Endothelial cell of umbilical vein (primary cell): Measurements from ENCODE around the gene LGALS7. TPM values are rescaled to one million over a fixed set of nuclear protein-coding genes. Genes with fewer than 3 reads are reported as not detected.
"Not testable (repeated sequence)": the region's sequence is repeated elsewhere in the genome, so short reads cannot be mapped to it uniquely, and the experiment has no call there.

ENCODE experiments used
- BruUV-seq: library from RNA; stranded (reverse); fragments of 400-500 nt; replicated peaks from 2 replicates; lab custom pipeline; 2021; lab: Mats Ljungman, UMichigan
- CTCF ChIA-PET: fragments of 300-600, 350-600 bp; sonication (Branson Sonifier 250); formaldehyde crosslinking; loops from one replicate; lab custom pipeline; 2021; ENCODE audit warnings: antibody characterized with exemption, inconsistent platforms; lab: Charles Lee
- POLR2A ChIA-PET: fragments of 300-600, 350-600 bp; sonication (Branson Sonifier 250); formaldehyde crosslinking; loops from one replicate; lab custom pipeline; 2021; ENCODE audit warnings: antibody characterized with exemption, inconsistent platforms; lab: Charles Lee
- DNase-seq: peaks from one replicate; pipeline ENCODE4 v3.0.0-alpha.2; 2011; ENCODE audit warnings: low read depth, low spot score
- FAIRE-seq: peaks from 2 replicates; lab custom pipeline; 2011; peaks lifted over from hg19 to GRCh38; lab: Jason Lieb, UNC
- H2AFZ ChIP-seq: 2 replicates; pipeline ENCODE4 v1.6.0; 2012; ENCODE audit warnings: low read depth, low read length, control low read depth, inconsistent platforms
- H3K27ac ChIP-seq: 2 replicates; pipeline ENCODE4 v1.5.1; 2011; ENCODE audit warnings: low read depth, mild to moderate bottlenecking, control low read depth, low read length, moderate library complexity; ENCODE audit not compliant: insufficient read depth
- H3K27me3 ChIP-seq, 2 experiments: 2 replicates each; pipeline versions ENCODE4 v1.6.0 to v1.6.1; 2011; ENCODE audit warnings: low read length in 2 of 2, mixed read lengths in 1 of 2; ENCODE audit not compliant: control insufficient read depth in 2 of 2, insufficient read depth in 2 of 2
- H3K36me3 ChIP-seq, 2 experiments: 2 replicates in 1 of 2; 3 replicates in 1 of 2; pipeline ENCODE4 v1.5.1; 2011; ENCODE audit warnings: low read length in 2 of 2, mild to moderate bottlenecking in 1 of 2, moderate library complexity in 1 of 2; ENCODE audit not compliant: control insufficient read depth in 2 of 2, insufficient read depth in 2 of 2; ENCODE audit errors: extremely low read depth in 1 of 2
- H3K4me1 ChIP-seq: 3 replicates; pipeline ENCODE4 v1.5.1; 2011; ENCODE audit warnings: mild to moderate bottlenecking, low read length; ENCODE audit not compliant: control insufficient read depth, insufficient read depth; ENCODE audit errors: extremely low read depth
- H3K4me2 ChIP-seq: 2 replicates; pipeline ENCODE4 v1.6.1; 2011; ENCODE audit warnings: low read length, control low read depth, mixed read lengths; ENCODE audit not compliant: insufficient read depth
- H3K4me3 ChIP-seq, 3 experiments: fragments of 200-600 bp in 1 of 3; sonication (generic), shearing (Covaris generic) in 1 of 3; replicated peaks in 1 of 3; 2 replicates each; pipeline ENCODE4 v1.5.1; 2011 to 2016; ENCODE audit warnings: control low read depth in 3 of 3, low read length in 3 of 3, mild to moderate bottlenecking in 2 of 3, inconsistent platforms in 1 of 3, low read depth in 1 of 3, moderate library complexity in 1 of 3; ENCODE audit not compliant: insufficient read depth in 1 of 3
- H3K79me2 ChIP-seq: 2 replicates; pipeline ENCODE4 v1.6.0; 2012; ENCODE audit warnings: low read length, inconsistent platforms; ENCODE audit not compliant: control insufficient read depth, insufficient read depth
- H3K9ac ChIP-seq: replicated peaks from 2 replicates; pipeline ENCODE3; 2011; ENCODE audit warnings: low read length, control low read depth; ENCODE audit not compliant: insufficient read depth; ENCODE audit errors: extremely low read depth
- H3K9me1 ChIP-seq: replicated peaks from 3 replicates; pipeline ENCODE4 v1.6.0; 2011; ENCODE audit warnings: mild to moderate bottlenecking, low read length; ENCODE audit not compliant: control insufficient read depth, insufficient read depth; ENCODE audit errors: extremely low read depth
- H3K9me3 ChIP-seq: replicated peaks from 2 replicates; pipeline ENCODE4 v1.5.1; 2012; ENCODE audit warnings: low read length, inconsistent platforms; ENCODE audit not compliant: control insufficient read depth, insufficient read depth
- H4K20me1 ChIP-seq: replicated peaks from 2 replicates; pipeline ENCODE3; 2011; ENCODE audit warnings: mild to moderate bottlenecking, low read length; ENCODE audit not compliant: control insufficient read depth, insufficient read depth; ENCODE audit errors: extremely low read depth
- EZH2 ChIP-seq: IDR thresholded peaks from 2 replicates; pipeline ENCODE4 v1.6.1; 2012; ENCODE audit warnings: borderline replicate concordance, low read depth, mild to moderate bottlenecking, moderate library complexity, low read length, inconsistent platforms; ENCODE audit not compliant: severe bottlenecking
- FOS ChIP-seq: IDR thresholded peaks from 2 replicates; pipeline ENCODE4 v1.6.1; 2011; ENCODE audit warnings: mild to moderate bottlenecking, low read length, moderate library complexity, borderline replicate concordance; ENCODE audit not compliant: insufficient read depth
- JUN ChIP-seq: IDR thresholded peaks from 2 replicates; pipeline ENCODE4 v1.6.1; 2011; ENCODE audit warnings: borderline replicate concordance, low read depth; ENCODE audit not compliant: insufficient read length, insufficient read depth
- MYC ChIP-seq: IDR thresholded peaks from one replicate; pipeline ENCODE4 v1.6.1; 2011; ENCODE audit warnings: mild to moderate bottlenecking, low read depth, low read length
- POLR2AphosphoS5 ChIP-seq: IDR thresholded peaks from 2 replicates; pipeline ENCODE4 v1.6.1; 2012; ENCODE audit warnings: low read depth, mild to moderate bottlenecking, control low read depth, low read length, moderate library complexity; ENCODE audit not compliant: insufficient read depth
- dilution Hi-C: fragments of 300-500 bp; cut with MboI; formaldehyde crosslinking; loops from one replicate; pipeline ENCODE4 v1.15.0; 2019; ENCODE audit warnings: low sequenced_read_pairs; ENCODE audit not compliant: extremely low pct_ligation_motif_present
- intact Hi-C: fragments of 100-400 bp; cut with micrococcal nuclease; formaldehyde crosslinking; loops from one replicate; pipeline ENCODE4 v1.10.0; 2022
- polyA plus RNA-seq, 4 experiments: library from polyadenylated mRNA; depleted of rRNA in 3 of 4; stranded (reverse) in 3 of 4; unstranded in 1 of 4; fragments of >200 nt; gene quantifications; 2 replicates each; pipeline versions ENCODE4 v1.2.1 to v1.2.3, GENCODE V29; 2011 to 2012; ENCODE audit warnings: missing spikeins in 1 of 4
- total RNA-seq: library from RNA; stranded (reverse); gene quantifications from 2 replicates; pipeline ENCODE4 v1.2.3, GENCODE V29; 2021
- TF ChIP-seq, protein P1 (sequence below): IDR thresholded peaks from 2 replicates; pipeline ENCODE4 v1.6.1; 2011; ENCODE audit not compliant: insufficient read depth, insufficient read length
- TF ChIP-seq, protein P2 (sequence below), 2 donors: IDR thresholded peaks; 1 replicate in 1 of 2; 2 replicates in 1 of 2; pipeline ENCODE4 v1.5.1; 2011; ENCODE audit warnings: low read length in 2 of 2, mild to moderate bottlenecking in 2 of 2, moderate library complexity in 2 of 2, control low read depth in 1 of 2, inconsistent platforms in 1 of 2, low read depth in 1 of 2; ENCODE audit not compliant: insufficient read depth in 1 of 2; ENCODE audit errors: extremely low read depth in 1 of 2

Gene LGALS7
- total and polyA plus RNA-seq, 2 donors (not counting 3 experiments of a cell fraction or from before 2014, with no cell fraction given): not detected

DNA sequence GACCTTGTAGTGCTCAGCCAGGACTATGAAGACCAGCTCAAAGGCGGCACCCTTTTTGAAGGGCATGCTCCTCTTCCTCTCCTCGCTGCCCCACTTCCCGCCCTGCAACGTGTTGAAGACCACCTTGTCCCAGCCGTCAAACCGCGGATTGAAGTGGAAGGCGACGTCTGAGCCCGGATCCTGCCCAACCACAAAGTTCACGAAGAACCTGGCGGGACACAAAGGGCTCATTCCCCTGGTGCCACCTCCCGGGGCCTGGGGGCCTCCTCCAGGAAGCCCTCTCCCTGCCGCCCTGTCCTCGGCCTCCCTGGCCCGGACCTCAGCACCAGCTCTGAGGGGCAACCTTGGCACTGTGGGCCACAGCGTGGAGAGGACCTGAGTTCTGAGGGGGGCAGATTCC, 35.4 kb upstream of the LGALS7 start:
- no TSS peak for BruUV-seq
- no peak overlapping the region for H2AFZ ChIP-seq
- DNase-seq (no peak), FAIRE-seq (no peak)
- no peaks in the 10 kb centered on the region for H3K9me3 ChIP-seq
- CTCF ChIA-PET: interaction anchor here (0.7 kb wide), 2 partner anchors 29 to 79 kb away, joined by 3 to 4 read pairs; no protein-coding TSS in a partner anchor
- H3K27me3 ChIP-seq: no peaks in the 10 kb centered on the region
- no peak overlapping the region for H3K4me2 ChIP-seq
- dilution Hi-C loops: no loop called here
- H3K9ac ChIP-seq: no peak overlapping the region
- no peak overlapping the region for H3K27ac ChIP-seq
- no peak for TF ChIP-seq MYC
- no peak for TF ChIP-seq EZH2
- no peak for TF ChIP-seq POLR2AphosphoS5
- TF ChIP-seq, protein P1, sequence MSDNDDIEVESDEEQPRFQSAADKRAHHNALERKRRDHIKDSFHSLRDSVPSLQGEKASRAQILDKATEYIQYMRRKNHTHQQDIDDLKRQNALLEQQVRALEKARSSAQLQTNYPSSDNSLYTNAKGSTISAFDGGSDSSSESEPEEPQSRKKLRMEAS: no peak
- TF ChIP-seq JUN: no peak
- no peak for TF ChIP-seq FOS
- TF ChIP-seq, protein P2, sequence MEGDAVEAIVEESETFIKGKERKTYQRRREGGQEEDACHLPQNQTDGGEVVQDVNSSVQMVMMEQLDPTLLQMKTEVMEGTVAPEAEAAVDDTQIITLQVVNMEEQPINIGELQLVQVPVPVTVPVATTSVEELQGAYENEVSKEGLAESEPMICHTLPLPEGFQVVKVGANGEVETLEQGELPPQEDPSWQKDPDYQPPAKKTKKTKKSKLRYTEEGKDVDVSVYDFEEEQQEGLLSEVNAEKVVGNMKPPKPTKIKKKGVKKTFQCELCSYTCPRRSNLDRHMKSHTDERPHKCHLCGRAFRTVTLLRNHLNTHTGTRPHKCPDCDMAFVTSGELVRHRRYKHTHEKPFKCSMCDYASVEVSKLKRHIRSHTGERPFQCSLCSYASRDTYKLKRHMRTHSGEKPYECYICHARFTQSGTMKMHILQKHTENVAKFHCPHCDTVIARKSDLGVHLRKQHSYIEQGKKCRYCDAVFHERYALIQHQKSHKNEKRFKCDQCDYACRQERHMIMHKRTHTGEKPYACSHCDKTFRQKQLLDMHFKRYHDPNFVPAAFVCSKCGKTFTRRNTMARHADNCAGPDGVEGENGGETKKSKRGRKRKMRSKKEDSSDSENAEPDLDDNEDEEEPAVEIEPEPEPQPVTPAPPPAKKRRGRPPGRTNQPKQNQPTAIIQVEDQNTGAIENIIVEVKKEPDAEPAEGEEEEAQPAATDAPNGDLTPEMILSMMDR (IDR thresholded peaks at IDR 0.05; ENCODE audit: extremely low read depth in 1 of 2, insufficient read depth in 1 of 2, low read depth in 1 of 2, low read length in 2 of 2): no peak
- H3K4me1 ChIP-seq: peaks cover 8% of the 10 kb centered on the region
- intact Hi-C loops: no loop called here
- H3K4me3 ChIP-seq: no peak overlapping the region
- H4K20me1 ChIP-seq: no peaks in the 10 kb centered on the region
- H3K79me2 ChIP-seq: no peaks in the 10 kb centered on the region
- no peaks in the 10 kb centered on the region for H3K9me1 ChIP-seq
- POLR2A ChIA-PET: interaction anchor here (0.7 kb wide), 1 partner anchor 30 kb away, joined by 4 read pairs; no protein-coding TSS in a partner anchor
- no peaks in the 10 kb centered on the region for H3K36me3 ChIP-seq

DNA sequence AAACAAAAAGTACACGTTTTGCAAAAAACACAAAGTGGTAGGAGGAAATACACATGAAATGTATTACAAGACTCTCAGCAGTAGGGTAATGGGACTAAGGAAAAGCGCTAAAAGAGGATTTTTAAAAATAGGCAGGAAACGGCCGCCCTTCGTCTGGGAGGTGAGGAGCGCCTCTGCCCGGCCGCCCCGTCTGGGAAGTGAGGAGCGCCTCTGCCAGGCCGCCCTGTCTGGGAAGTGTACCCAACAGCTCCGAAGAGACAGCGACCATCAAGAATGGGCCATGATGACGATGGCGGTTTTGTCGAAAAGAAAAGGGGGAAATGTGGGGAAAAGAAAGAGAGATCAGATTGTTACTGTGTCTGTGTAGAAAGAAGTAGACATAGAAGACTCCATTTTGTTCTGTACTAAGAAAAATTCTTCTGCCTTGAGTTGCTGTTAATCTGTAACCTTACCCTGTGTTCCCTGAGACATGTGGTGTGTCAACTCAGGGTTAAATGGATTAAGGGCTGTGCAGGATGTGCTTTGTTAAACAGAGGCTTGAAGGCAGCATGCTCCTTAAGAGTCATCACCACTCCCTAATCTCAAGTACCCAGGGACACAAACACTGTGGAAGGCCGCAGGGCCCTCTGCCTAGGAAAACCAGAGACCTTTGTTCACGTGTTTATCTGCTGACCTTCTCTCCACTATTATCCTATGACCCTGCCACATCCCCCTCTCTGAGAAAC, 34.2 kb upstream of the LGALS7 start:
- H3K4me1 ChIP-seq, dilution Hi-C loops, H3K4me3 ChIP-seq, H3K9me3 ChIP-seq, H3K36me3 ChIP-seq, CTCF ChIA-PET, H3K27me3 ChIP-seq, H3K9me1 ChIP-seq, H3K79me2 ChIP-seq, DNase-seq, intact Hi-C loops, H4K20me1 ChIP-seq, H2AFZ ChIP-seq, POLR2A ChIA-PET, H3K27ac ChIP-seq, H3K9ac ChIP-seq, H3K4me2 ChIP-seq, FAIRE-seq, BruUV-seq: not testable (repeated sequence)
